Panc1 (cell line): Measurements from ENCODE around the gene TBC1D7. TPM values are rescaled to one million over a fixed set of nuclear protein-coding genes. Genes with fewer than 3 reads are reported as not detected.

ENCODE experiments used
- ATAC-seq: fragments of 200-7000 bp; cut with Tn5 transposase; 2 replicates; pipeline ENCODE4 v1.9.1; 2020; ENCODE audit warnings: mild to moderate bottlenecking, moderate library complexity
- BruUV-seq: library from RNA; stranded (reverse); fragments of 400-500 nt; replicated peaks from 2 replicates; lab custom pipeline; 2021; lab: Mats Ljungman, UMichigan
- CTCF ChIA-PET: fragments of 300-600 bp; sonication (Branson Sonifier 250); formaldehyde crosslinking; loops from one replicate; lab custom pipeline; 2022; ENCODE audit warnings: antibody characterized with exemption; lab: Charles Lee
- POLR2A ChIA-PET: fragments of 300-600 bp; sonication (Branson Sonifier 250); formaldehyde crosslinking; loops from one replicate; lab custom pipeline; 2022; ENCODE audit warnings: antibody characterized with exemption; lab: Charles Lee
- DNase-seq: peaks from one replicate; pipeline ENCODE4 v3.0.0-alpha.2; 2010; ENCODE audit warnings: low read depth, low spot score
- H3K27ac ChIP-seq: 2 replicates; pipeline ENCODE4 v1.5.1; 2011; ENCODE audit warnings: mild to moderate bottlenecking, low read length, inconsistent platforms
- H3K27me3 ChIP-seq: fragments of 200-500 bp; sonication (Bioruptor generic); 2 replicates; pipeline ENCODE4 v1.6.0; 2014; ENCODE audit warnings: low read length, inconsistent platforms; ENCODE audit not compliant: control insufficient read depth, insufficient read depth
- H3K36me3 ChIP-seq: fragments of 200-500 bp; sonication (Bioruptor generic); 2 replicates; pipeline ENCODE4 v1.5.1; 2014; ENCODE audit warnings: inconsistent platforms, mild to moderate bottlenecking, low read length, moderate library complexity; ENCODE audit not compliant: control insufficient read depth, insufficient read depth
- H3K4me1 ChIP-seq: 2 replicates; pipeline ENCODE4 v1.5.1; 2011; ENCODE audit warnings: inconsistent platforms, mild to moderate bottlenecking, low read length, moderate library complexity; ENCODE audit not compliant: control insufficient read depth, insufficient read depth
- H3K4me3 ChIP-seq, 2 experiments: 2 replicates each; pipeline ENCODE4 v1.5.1; 2011 to 2012; ENCODE audit warnings: low read depth in 2 of 2, low read length in 2 of 2, mild to moderate bottlenecking in 2 of 2, inconsistent platforms in 1 of 2, moderate library complexity in 1 of 2
- H3K9me3 ChIP-seq: fragments of 200-500 bp; sonication (Bioruptor generic); 2 replicates; pipeline ENCODE4 v1.5.1; 2014; ENCODE audit warnings: low read depth, mild to moderate bottlenecking, inconsistent platforms, low read length, moderate library complexity; ENCODE audit not compliant: control insufficient read depth, insufficient read depth
- POLR2AphosphoS5 ChIP-seq: IDR thresholded peaks from 2 replicates; pipeline ENCODE4 v1.6.1; 2012; ENCODE audit warnings: mild to moderate bottlenecking, low read depth, low read length, moderate library complexity
- SIN3A ChIP-seq: IDR thresholded peaks from 2 replicates; pipeline ENCODE4 v1.6.1; 2012; ENCODE audit warnings: low read depth, mild to moderate bottlenecking, low read length, moderate library complexity, borderline replicate concordance; ENCODE audit not compliant: insufficient read depth
- TCF7L2 ChIP-seq: IDR thresholded peaks from 2 replicates; pipeline ENCODE4 v1.6.1; 2011; ENCODE audit warnings: mild to moderate bottlenecking, low read depth, low read length, inconsistent platforms
- in situ Hi-C: cut with HindIII; loops from 2 replicates; pipeline ENCODE4 v1.10.0; 2016; ENCODE audit warnings: low sequenced_read_pairs, low pct_unique_long_range_greater_than_20kb
- intact Hi-C: fragments of 100-400 bp; cut with micrococcal nuclease; formaldehyde crosslinking; loops from one replicate; pipeline ENCODE4 v1.10.0; 2022; ENCODE audit not compliant: unreplicated experiment
- total RNA-seq: library from RNA; stranded (reverse); gene quantifications from one replicate; pipeline ENCODE4 v1.2.1, GENCODE V29; 2021; ENCODE audit not compliant: unreplicated experiment
- TF ChIP-seq, protein P1 (sequence below), 2 experiments: IDR thresholded peaks; 2 replicates each; pipeline ENCODE4 v1.6.1; 2011 to 2012; ENCODE audit warnings: low read depth in 2 of 2, control low read depth in 1 of 2, low read length in 1 of 2, mild to moderate bottlenecking in 1 of 2, moderate library complexity in 1 of 2; ENCODE audit not compliant: insufficient read depth in 1 of 2
- TF ChIP-seq, protein P2 (sequence below): fragments of 450-650 bp; IDR thresholded peaks from 2 replicates; pipeline ENCODE4 v1.5.1; 2017; ENCODE audit warnings: mild to moderate bottlenecking

Gene TBC1D7
- total RNA-seq, 1 experiment from 2014 or later, result 27.0 TPM

DNA sequence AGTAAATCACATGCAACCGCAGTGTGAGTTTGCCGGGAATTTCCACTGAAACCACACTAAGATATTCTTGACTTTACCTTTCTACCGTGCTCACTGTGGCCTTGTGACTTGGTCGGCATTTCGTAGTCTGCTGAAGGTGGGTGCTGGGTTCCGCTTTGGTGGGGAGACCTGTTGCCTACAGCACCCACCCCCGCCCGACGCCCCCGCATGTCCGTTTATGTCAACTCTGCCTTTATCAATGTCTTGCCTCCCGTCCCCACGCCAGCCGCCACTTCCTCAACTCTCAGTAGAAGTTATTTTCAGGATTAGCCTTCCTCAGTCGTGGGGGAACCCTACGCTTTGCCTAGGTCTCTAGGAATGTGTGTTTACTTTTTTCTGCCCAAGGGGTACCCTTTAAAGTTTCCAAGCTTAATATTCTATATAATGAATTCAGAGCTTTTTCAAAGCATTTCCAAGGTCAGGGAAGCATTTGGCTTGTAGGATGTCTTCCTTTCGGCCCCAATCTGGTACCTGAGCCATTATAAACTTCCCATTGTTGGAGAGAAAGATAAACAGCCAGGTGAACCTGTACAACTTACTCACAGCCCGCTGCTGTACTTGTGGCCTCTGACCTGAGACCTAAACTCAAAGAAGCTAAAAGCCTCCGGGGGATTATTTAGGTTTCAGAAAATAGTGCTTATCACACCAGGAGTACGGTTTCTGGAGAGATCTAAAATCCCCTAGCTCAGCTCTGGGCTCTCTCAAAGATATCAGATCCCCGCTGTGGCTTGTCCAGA is 54.2 kb downstream of the TBC1D7 start:
- intact Hi-C loops (no loop called here), in situ Hi-C loops (no loop called here)
- H3K36me3 ChIP-seq, result no peaks in the 10 kb centered on the region
- no peak for ATAC-seq
- CTCF ChIA-PET, result no interaction called here
- TF ChIP-seq, protein P1, sequence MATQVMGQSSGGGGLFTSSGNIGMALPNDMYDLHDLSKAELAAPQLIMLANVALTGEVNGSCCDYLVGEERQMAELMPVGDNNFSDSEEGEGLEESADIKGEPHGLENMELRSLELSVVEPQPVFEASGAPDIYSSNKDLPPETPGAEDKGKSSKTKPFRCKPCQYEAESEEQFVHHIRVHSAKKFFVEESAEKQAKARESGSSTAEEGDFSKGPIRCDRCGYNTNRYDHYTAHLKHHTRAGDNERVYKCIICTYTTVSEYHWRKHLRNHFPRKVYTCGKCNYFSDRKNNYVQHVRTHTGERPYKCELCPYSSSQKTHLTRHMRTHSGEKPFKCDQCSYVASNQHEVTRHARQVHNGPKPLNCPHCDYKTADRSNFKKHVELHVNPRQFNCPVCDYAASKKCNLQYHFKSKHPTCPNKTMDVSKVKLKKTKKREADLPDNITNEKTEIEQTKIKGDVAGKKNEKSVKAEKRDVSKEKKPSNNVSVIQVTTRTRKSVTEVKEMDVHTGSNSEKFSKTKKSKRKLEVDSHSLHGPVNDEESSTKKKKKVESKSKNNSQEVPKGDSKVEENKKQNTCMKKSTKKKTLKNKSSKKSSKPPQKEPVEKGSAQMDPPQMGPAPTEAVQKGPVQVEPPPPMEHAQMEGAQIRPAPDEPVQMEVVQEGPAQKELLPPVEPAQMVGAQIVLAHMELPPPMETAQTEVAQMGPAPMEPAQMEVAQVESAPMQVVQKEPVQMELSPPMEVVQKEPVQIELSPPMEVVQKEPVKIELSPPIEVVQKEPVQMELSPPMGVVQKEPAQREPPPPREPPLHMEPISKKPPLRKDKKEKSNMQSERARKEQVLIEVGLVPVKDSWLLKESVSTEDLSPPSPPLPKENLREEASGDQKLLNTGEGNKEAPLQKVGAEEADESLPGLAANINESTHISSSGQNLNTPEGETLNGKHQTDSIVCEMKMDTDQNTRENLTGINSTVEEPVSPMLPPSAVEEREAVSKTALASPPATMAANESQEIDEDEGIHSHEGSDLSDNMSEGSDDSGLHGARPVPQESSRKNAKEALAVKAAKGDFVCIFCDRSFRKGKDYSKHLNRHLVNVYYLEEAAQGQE (IDR thresholded peaks at IDR 0.05; ENCODE audit: insufficient read depth in 1 of 2, low read depth in 2 of 2, low read length in 1 of 2), result no peak
- TF ChIP-seq, protein P2, sequence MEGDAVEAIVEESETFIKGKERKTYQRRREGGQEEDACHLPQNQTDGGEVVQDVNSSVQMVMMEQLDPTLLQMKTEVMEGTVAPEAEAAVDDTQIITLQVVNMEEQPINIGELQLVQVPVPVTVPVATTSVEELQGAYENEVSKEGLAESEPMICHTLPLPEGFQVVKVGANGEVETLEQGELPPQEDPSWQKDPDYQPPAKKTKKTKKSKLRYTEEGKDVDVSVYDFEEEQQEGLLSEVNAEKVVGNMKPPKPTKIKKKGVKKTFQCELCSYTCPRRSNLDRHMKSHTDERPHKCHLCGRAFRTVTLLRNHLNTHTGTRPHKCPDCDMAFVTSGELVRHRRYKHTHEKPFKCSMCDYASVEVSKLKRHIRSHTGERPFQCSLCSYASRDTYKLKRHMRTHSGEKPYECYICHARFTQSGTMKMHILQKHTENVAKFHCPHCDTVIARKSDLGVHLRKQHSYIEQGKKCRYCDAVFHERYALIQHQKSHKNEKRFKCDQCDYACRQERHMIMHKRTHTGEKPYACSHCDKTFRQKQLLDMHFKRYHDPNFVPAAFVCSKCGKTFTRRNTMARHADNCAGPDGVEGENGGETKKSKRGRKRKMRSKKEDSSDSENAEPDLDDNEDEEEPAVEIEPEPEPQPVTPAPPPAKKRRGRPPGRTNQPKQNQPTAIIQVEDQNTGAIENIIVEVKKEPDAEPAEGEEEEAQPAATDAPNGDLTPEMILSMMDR, result no peak
- no peak for TF ChIP-seq SIN3A
- no peak for TF ChIP-seq TCF7L2
- TF ChIP-seq POLR2AphosphoS5, result no peak
- no peaks in the 10 kb centered on the region for H3K4me1 ChIP-seq
- H3K27me3 ChIP-seq, result peaks cover 2% of the 10 kb centered on the region; the same call in 1 of the 2 replicates
- no TSS peak for BruUV-seq
- H3K9me3 ChIP-seq, result no peaks in the 10 kb centered on the region
- no peak overlapping the region for H3K4me3 ChIP-seq
- no peak for DNase-seq
- H3K27ac ChIP-seq, result no peak overlapping the region
- POLR2A ChIA-PET, result no interaction called here

DNA sequence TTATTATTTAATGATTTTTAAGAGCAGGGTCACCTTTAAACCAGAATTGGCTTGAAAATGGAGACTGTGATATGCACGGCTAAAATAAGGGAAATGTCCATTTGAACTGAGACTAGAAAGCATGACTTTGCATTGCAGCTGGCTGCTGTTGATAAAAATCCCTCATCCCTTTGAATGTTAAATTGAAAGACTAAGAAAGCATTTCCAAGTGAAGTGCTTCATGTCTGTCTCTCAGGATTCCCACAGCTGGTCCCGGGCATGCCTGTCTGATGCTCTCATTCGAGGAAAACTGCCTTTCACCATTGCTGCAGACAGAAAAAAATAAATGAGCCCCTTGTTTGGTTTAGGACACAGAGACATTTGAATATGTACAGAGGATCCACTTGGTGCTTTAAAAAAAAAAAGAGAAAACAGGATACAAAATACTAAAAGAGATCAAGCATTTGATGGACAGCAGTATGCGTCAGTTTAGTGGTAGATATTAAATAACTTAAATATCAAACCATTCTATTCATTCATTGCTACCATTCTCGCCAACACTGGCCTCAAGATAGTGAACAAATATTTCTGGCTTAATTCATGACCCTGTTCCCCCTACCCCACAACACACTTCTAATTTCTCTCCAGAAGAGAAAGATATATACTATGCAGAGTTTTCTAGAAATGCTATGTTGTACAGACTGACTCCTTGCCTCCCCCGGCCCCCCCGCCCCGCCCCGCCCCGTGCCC is 55.0 kb downstream of the TBC1D7 start:
- ChIA-PET POLR2A (no interaction called here), CTCF (no interaction called here)
- DNase-seq (no peak), ATAC-seq (no peak)
- Histone ChIP-seq H3K36me3 (no peaks in the 10 kb centered on the region), H3K4me3 (no peak overlapping the region), H3K9me3 (no peaks in the 10 kb centered on the region), H3K4me1 (no peaks in the 10 kb centered on the region), H3K27me3 (peaks cover 2% of the 10 kb centered on the region; the same call in 1 of the 2 replicates), H3K27ac (no peak overlapping the region)
- in situ Hi-C loops (no loop called here), intact Hi-C loops (no loop called here)
- BruUV-seq, result no TSS peak
- no peak for TF ChIP-seq TCF7L2
- TF ChIP-seq, protein P1 (IDR thresholded peaks at IDR 0.05; ENCODE audit: insufficient read depth in 1 of 2, low read depth in 2 of 2, low read length in 1 of 2), result no peak
- TF ChIP-seq SIN3A, result no peak
- TF ChIP-seq, protein P2, result no peak
- no peak for TF ChIP-seq POLR2AphosphoS5
